ENCODE measurements around the gene MYO1A. TPM values are rescaled to one million over a fixed set of nuclear protein-coding genes. Genes with fewer than 3 reads are reported as not detected.

Gene MYO1A
- total RNA-seq, 1 experiment from 2014 or later, result 1.1 TPM

DNA sequence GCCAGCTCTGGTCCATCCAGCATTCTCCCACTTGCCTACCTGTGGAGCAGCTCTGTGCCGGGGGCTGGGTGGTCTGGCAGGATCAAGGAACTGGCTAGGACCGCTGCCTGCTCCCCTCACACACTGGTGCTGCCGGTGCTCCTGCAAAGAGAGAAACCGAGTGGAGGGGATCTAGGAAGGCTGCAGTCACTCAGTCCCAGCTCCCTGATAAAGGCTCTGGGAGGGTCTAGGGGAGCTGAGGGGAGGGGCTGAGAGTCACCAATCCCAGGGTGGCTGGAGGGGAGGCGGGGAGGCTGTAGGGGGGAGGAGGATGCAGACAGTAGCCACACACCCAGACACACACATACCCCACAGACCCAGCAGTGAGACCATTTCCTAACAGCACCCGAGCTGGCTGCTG is 33.6 kb downstream of the MYO1A start, which contains the start of gene TAC3:
TSS of gene TAC3 (minus strand) at position 182 of the 400 bp plus-strand sequence. CDS start 732 bp downstream, outside the sequence.
- DNase-seq (ENCODE audit: low spot score), result no peak
- intact Hi-C loops (cut with micrococcal nuclease; ENCODE audit: unreplicated experiment), result no loop called here
- no peak within 1 kb of the TSS for H3K4me3 ChIP-seq (ENCODE audit: low read depth, low read length, poor library complexity, severe bottlenecking)
- BruUV-seq (replicated peaks), result no TSS peak
- peaks cover 4% of the 10 kb centered on the region for H3K27me3 ChIP-seq (replicated peaks; ENCODE audit: insufficient read depth, low read depth, low read length, poor library complexity)
- CTCF ChIA-PET, result no interaction called here
- H3K4me1 ChIP-seq (ENCODE audit: insufficient read depth, low read length, poor library complexity, severe bottlenecking), result peaks cover 4% of the 10 kb centered on the region
- no peak within 1 kb of the TSS for H3K27ac ChIP-seq (ENCODE audit: low read depth, low read length, poor library complexity, severe bottlenecking)
- no peaks in the 10 kb centered on the region for H3K36me3 ChIP-seq (ENCODE audit: insufficient read depth, low read length, poor library complexity, severe bottlenecking)
- no peak for TF ChIP-seq CTCF (conservative IDR thresholded peaks at IDR 0.05; ENCODE audit: low read depth, low read length)
- no peak for TF ChIP-seq EZH2 (IDR thresholded peaks at IDR 0.05; ENCODE audit: borderline replicate concordance, low read depth, low read length, poor library complexity, severe bottlenecking)
- H3K9me3 ChIP-seq (ENCODE audit: low read depth, low read length, poor library complexity, severe bottlenecking), result no peaks in the 10 kb centered on the region
- POLR2A ChIA-PET (ENCODE audit: low non-redundant PET), result no interaction called here

- TF ChIP-seq EZH2 (IDR thresholded peaks at IDR 0.05; ENCODE audit: borderline replicate concordance, low read depth, low read length, poor library complexity, severe bottlenecking) (no peak), CTCF (conservative IDR thresholded peaks at IDR 0.05; ENCODE audit: low read depth, low read length) (peak; percentile 45)
- peaks cover 4% of the 10 kb centered on the region for H3K27me3 ChIP-seq (replicated peaks; ENCODE audit: insufficient read depth, low read depth, low read length, poor library complexity)
- peaks cover 4% of the 10 kb centered on the region for H3K4me1 ChIP-seq (ENCODE audit: insufficient read depth, low read length, poor library complexity, severe bottlenecking)
- no peak overlapping the region for H3K4me3 ChIP-seq (ENCODE audit: low read depth, low read length, poor library complexity, severe bottlenecking)
- H3K27ac ChIP-seq (ENCODE audit: low read depth, low read length, poor library complexity, severe bottlenecking), result no peak overlapping the region
- POLR2A ChIA-PET (ENCODE audit: low non-redundant PET), result no interaction called here
- DNase-seq (ENCODE audit: low spot score), result no peak
- intact Hi-C loops (cut with micrococcal nuclease; ENCODE audit: unreplicated experiment), result no loop called here
- BruUV-seq (replicated peaks), result no TSS peak
- no peaks in the 10 kb centered on the region for H3K36me3 ChIP-seq (ENCODE audit: insufficient read depth, low read length, poor library complexity, severe bottlenecking)
- CTCF ChIA-PET, result interaction anchor here (0.6 to 1.0 kb wide), 2 partner anchors 100 to 120 kb away, joined by 3 read pairs; no protein-coding TSS in a partner anchor
- H3K9me3 ChIP-seq (ENCODE audit: low read depth, low read length, poor library complexity, severe bottlenecking), result no peaks in the 10 kb centered on the region
Measured at GRCh38 chr12:57012600-57013465, 37.1 kb downstream of the MYO1A start.

DNA sequence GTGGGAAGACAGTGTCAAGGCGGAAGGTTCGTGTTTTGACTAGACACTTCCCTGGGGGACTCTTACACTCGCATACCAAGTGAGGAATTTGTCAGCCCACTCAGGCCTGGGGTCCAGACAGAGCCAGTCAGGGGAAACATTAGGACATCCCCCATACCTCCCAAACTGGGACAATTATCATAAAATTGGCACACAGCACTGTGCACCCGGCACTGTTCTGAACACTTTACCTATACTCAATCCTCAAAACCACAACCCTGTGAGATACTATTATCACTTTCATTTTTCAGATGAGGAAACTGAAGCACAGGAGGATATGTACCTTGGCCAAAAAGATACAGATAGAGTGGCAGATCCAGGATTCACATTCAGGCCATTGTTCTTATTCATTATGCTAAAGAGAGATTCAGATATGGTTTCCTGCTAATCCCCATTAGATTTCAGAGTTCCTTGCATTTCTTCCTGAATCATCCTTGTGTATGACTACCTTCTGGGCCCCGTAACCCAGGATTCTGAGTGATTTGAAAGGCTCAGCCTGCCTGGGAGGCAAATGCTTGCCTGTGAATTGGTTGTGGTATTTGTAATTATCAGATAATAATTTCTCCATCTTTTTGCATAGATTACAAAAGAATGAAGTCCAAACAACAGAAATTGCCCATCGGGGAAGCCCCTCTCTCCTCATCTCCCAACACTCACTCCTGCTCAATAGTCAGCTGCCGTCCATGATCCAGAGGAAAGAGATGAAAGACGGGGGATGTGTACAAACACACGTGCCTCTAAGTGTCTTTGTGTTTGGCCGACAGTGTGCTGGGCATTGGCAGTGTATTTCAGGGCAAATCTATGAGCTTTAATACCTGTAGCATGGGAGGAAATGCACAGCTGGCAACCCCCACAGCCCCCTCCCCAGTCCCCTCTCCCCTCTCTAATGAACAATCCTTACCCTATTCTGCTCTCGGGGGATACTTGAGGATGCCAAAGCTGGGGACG is 38.2 kb downstream of the MYO1A start:
- H3K27ac ChIP-seq (ENCODE audit: low read depth, low read length, poor library complexity, severe bottlenecking), result no peak overlapping the region
- BruUV-seq (replicated peaks), result no TSS peak
- H3K27me3 ChIP-seq (replicated peaks; ENCODE audit: insufficient read depth, low read depth, low read length, poor library complexity), result peaks cover 4% of the 10 kb centered on the region
- no peaks in the 10 kb centered on the region for H3K36me3 ChIP-seq (ENCODE audit: insufficient read depth, low read length, poor library complexity, severe bottlenecking)
- peaks cover 4% of the 10 kb centered on the region for H3K4me1 ChIP-seq (ENCODE audit: insufficient read depth, low read length, poor library complexity, severe bottlenecking)
- DNase-seq (ENCODE audit: low spot score), result no peak
- no peaks in the 10 kb centered on the region for H3K9me3 ChIP-seq (ENCODE audit: low read depth, low read length, poor library complexity, severe bottlenecking)
- intact Hi-C loops (cut with micrococcal nuclease; ENCODE audit: unreplicated experiment), result no loop called here
- TF ChIP-seq EZH2 (IDR thresholded peaks at IDR 0.05; ENCODE audit: borderline replicate concordance, low read depth, low read length, poor library complexity, severe bottlenecking), result no peak
- ChIA-PET CTCF (interaction anchor here (0.6 to 2.1 kb wide), 2 partner anchors 100 to 122 kb away, joined by 3 to 13 read pairs; no protein-coding TSS in a partner anchor), POLR2A (ENCODE audit: low non-redundant PET) (no interaction called here)
- H3K4me3 ChIP-seq (ENCODE audit: low read depth, low read length, poor library complexity, severe bottlenecking), result no peak overlapping the region
